HEK293 (cell line): ENCODE measurements around the gene KCNK3.

Source experiments
- PBX3 ChIP-seq: sonication (generic); formaldehyde crosslinking; IDR thresholded peaks from 2 replicates; pipeline ENCODE4 v1.8.1; 2022; ENCODE audit warnings: mild to moderate bottlenecking, moderate library complexity, missing genetic modification reagents
- TRIM28 ChIP-seq: IDR thresholded peaks from 2 replicates; pipeline ENCODE4 v1.6.1; 2011; ENCODE audit warnings: low read length, control low read depth, borderline replicate concordance
- ZBTB17 ChIP-seq: fragments of 450-650 bp; formaldehyde crosslinking; IDR thresholded peaks from 2 replicates; pipeline ENCODE4 v1.5.1; 2016; ENCODE audit warnings: missing biosample characterization, missing genetic modification characterization
- ZNF10 ChIP-seq: fragments of 450-650 bp; formaldehyde crosslinking; IDR thresholded peaks from 2 replicates; pipeline ENCODE4 v1.5.1; 2017; ENCODE audit warnings: missing biosample characterization, missing genetic modification characterization
- ZNF140 ChIP-seq: fragments of 450-650 bp; formaldehyde crosslinking; IDR thresholded peaks from 2 replicates; pipeline ENCODE4 v1.5.1; 2016; ENCODE audit warnings: missing biosample characterization, missing genetic modification characterization
- ZNF24 ChIP-seq: fragments of 450-650 bp; formaldehyde crosslinking; IDR thresholded peaks from 2 replicates; pipeline ENCODE4 v1.5.1; 2016; ENCODE audit warnings: missing biosample characterization, missing genetic modification characterization
- TF ChIP-seq, protein P1 (sequence below): fragments of 450-650 bp; formaldehyde crosslinking; IDR thresholded peaks from 2 replicates; pipeline ENCODE4 v1.5.1; 2016; ENCODE audit warnings: missing biosample characterization, missing genetic modification characterization
- TF ChIP-seq, protein P2 (sequence below): fragments of 450-650 bp; formaldehyde crosslinking; IDR thresholded peaks from 2 replicates; pipeline ENCODE4 v1.5.1; 2016; ENCODE audit warnings: missing biosample characterization, missing genetic modification characterization

DNA sequence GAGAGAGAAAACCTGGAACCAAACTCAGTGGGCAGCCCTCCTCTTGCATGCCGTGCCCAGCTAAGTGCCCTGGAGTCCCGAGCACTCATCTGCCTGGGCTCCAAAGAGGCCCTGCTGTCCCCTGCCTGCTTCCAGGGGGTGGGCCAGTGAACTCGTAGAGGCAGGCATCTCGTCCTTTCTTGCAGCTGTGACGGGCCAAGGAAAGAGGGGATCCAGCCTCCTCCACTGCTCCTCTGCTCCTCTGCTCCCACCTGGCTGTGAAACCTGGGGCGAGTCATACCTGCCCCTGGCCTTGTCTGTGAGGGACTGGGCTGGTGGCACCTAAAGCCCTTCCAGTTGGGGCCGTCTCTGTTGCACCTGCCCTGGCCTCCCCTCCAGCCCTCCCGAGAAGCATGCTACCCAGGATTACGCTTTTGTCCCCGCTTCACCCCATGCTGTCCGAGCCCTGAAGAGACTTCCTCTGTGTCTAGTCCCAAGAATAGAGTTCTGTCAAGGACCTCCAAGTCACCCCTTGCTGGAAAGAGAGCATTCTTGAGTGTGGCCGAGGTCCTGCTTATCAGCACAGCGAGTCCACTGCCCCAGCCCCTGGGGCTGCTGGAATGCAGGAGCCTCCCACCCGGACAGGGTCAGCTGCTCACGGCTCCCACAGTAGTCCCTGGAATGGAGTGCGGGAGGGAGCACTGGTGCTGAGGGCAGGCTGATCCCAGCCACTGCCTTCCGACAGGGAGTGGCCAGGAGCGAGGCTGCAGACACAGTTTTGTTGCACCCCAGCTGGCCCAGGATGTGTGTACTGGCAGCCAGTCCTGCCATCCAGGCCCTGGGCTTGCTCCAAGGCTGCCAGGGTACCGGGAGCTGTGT, 14.3 kb downstream of the KCNK3 start:
- TF ChIP-seq, protein P1, sequence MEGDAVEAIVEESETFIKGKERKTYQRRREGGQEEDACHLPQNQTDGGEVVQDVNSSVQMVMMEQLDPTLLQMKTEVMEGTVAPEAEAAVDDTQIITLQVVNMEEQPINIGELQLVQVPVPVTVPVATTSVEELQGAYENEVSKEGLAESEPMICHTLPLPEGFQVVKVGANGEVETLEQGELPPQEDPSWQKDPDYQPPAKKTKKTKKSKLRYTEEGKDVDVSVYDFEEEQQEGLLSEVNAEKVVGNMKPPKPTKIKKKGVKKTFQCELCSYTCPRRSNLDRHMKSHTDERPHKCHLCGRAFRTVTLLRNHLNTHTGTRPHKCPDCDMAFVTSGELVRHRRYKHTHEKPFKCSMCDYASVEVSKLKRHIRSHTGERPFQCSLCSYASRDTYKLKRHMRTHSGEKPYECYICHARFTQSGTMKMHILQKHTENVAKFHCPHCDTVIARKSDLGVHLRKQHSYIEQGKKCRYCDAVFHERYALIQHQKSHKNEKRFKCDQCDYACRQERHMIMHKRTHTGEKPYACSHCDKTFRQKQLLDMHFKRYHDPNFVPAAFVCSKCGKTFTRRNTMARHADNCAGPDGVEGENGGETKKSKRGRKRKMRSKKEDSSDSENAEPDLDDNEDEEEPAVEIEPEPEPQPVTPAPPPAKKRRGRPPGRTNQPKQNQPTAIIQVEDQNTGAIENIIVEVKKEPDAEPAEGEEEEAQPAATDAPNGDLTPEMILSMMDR (tag by site-specific recombination), result no peak
- TF ChIP-seq ZNF24 (tag by site-specific recombination) (no peak), ZNF140 (no peak), ZNF10 (tag by site-specific recombination) (no peak), PBX3 (no peak), ZBTB17 (no peak), TRIM28 (no peak)
- TF ChIP-seq, protein P2, sequence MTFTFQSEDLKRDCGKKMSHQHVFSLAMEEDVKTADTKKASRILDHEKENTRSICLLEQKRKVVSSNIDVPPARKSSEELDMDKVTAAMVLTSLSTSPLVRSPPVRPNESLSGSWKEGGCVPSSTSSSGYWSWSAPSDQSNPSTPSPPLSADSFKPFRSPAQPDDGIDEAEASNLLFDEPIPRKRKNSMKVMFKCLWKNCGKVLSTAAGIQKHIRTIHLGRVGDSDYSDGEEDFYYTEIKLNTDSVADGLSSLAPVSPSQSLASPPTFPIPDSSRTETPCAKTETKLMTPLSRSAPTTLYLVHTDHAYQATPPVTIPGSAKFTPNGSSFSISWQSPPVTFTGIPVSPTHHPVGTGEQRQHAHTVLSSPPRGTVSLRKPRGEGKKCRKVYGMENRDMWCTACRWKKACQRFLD, result no peak
